ENCODE measurements around the gene DCTN2. TPM values are rescaled to one million over a fixed set of nuclear protein-coding genes. Genes with fewer than 3 reads are reported as not detected.

The DCTN2 gene
- total RNA-seq, 2 experiments from 2014 or later = 39.6 TPM

DNA sequence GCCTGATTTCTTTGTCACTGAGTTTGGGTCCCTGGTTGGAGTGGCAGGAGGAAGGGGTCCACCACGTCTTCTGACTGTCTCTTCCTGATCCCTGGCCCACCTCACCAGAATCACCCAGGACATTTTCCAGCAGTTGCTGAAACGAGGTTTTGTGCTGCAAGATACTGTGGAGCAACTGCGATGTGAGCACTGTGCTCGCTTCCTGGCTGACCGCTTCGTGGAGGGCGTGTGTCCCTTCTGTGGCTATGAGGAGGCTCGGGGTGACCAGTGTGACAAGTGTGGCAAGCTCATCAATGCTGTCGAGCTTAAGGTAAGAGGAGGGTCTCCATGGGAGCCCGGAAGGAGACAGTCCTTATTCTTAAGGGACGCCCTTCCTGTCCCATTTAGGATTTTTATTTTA, 46.8 kb downstream of the DCTN2 start:
- H3K27me3 Mint-ChIP-seq = no peaks in the 10 kb centered on the region
- peaks cover 9% of the 10 kb centered on the region for H3K4me1 Mint-ChIP-seq (ENCODE audit: low read depth)
- Histone ChIP-seq H3K36me3 (ENCODE audit: insufficient read depth, low read length) (peaks cover 68% of the 10 kb centered on the region), H3K27ac (ENCODE audit: low read depth in 1 of 2, low read length in 2 of 2) (no peak overlapping the region), H3K27me3 (ENCODE audit: control insufficient read depth in 1 of 2, insufficient read depth in 2 of 2, low read length in 2 of 2) (no peaks in the 10 kb centered on the region), H3K4me1 (ENCODE audit: insufficient read depth, low read length) (no peaks in the 10 kb centered on the region), H3K9me3 (ENCODE audit: control insufficient read depth in 1 of 2, insufficient read depth in 1 of 2, low read length in 2 of 2) (no peaks in the 10 kb centered on the region), H3K4me3 (ENCODE audit: low read length) (no peak overlapping the region)
- H3K36me3 Mint-ChIP-seq (ENCODE audit: low read depth) = peaks cover 85% of the 10 kb centered on the region
- ATAC-seq (ENCODE audit: poor library complexity) (no peak), DNase-seq (no peak)
- TF ChIP-seq, protein P1, sequence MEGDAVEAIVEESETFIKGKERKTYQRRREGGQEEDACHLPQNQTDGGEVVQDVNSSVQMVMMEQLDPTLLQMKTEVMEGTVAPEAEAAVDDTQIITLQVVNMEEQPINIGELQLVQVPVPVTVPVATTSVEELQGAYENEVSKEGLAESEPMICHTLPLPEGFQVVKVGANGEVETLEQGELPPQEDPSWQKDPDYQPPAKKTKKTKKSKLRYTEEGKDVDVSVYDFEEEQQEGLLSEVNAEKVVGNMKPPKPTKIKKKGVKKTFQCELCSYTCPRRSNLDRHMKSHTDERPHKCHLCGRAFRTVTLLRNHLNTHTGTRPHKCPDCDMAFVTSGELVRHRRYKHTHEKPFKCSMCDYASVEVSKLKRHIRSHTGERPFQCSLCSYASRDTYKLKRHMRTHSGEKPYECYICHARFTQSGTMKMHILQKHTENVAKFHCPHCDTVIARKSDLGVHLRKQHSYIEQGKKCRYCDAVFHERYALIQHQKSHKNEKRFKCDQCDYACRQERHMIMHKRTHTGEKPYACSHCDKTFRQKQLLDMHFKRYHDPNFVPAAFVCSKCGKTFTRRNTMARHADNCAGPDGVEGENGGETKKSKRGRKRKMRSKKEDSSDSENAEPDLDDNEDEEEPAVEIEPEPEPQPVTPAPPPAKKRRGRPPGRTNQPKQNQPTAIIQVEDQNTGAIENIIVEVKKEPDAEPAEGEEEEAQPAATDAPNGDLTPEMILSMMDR (IDR thresholded peaks at IDR 0.05) = no peak
- H3K4me3 Mint-ChIP-seq = no peak overlapping the region
- no peaks in the 10 kb centered on the region for H3K9me3 Mint-ChIP-seq
- ChIA-PET POLR2A (interaction anchor here (1.3 kb wide), 1 partner anchor 20 kb away, joined by 3 read pairs; no protein-coding TSS in a partner anchor), CTCF (interaction anchor here (1.4 kb wide), 1 partner anchor 41 kb away, joined by 5 read pairs; the partner anchor contains the start of gene GLI1)
- intact Hi-C loops (cut with DNase I, micrococcal nuclease) = no loop called here
- H3K27ac Mint-ChIP-seq = no peak overlapping the region

DNA sequence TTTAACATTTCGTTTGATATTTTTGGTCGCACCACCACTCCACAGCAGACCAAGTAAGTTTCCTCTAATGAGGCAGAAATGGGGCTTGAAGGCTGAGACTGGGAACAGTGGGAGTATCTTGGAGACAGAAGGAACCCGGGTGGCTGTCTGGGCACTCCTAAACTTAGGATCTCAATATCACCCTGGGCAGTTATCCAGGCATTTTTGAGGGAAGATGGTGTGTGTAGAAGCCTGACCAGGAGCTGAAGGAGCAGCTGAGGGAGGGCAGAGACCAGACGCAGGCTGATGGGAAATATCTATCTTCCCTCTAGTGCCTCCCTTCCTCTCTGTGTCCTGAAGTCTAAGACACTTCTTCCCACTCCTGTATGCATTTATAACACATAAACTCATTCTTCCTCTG, 48.4 kb downstream of the DCTN2 start:
- Mint-ChIP-seq H3K4me3 (no peak overlapping the region), H3K27me3 (no peaks in the 10 kb centered on the region), H3K9me3 (no peaks in the 10 kb centered on the region), H3K27ac (peak overlapping the region; percentile 9), H3K36me3 (ENCODE audit: low read depth) (peaks cover 75% of the 10 kb centered on the region), H3K4me1 (ENCODE audit: low read depth) (peaks cover 9% of the 10 kb centered on the region)
- H3K4me3 ChIP-seq (ENCODE audit: low read length) = no peak overlapping the region
- H3K27me3 ChIP-seq (ENCODE audit: control insufficient read depth in 1 of 2, insufficient read depth in 2 of 2, low read length in 2 of 2) = no peaks in the 10 kb centered on the region
- no peak overlapping the region for H3K27ac ChIP-seq (ENCODE audit: low read depth in 1 of 2, low read length in 2 of 2)
- DNase-seq (no peak), ATAC-seq (ENCODE audit: poor library complexity) (no peak)
- TF ChIP-seq, protein P1 (IDR thresholded peaks at IDR 0.05) = no peak
- peaks cover 53% of the 10 kb centered on the region for H3K36me3 ChIP-seq (ENCODE audit: insufficient read depth, low read length)
- POLR2A ChIA-PET = interaction anchor here (0.7 kb wide), 1 partner anchor 22 kb away, joined by 3 read pairs; no protein-coding TSS in a partner anchor
- CTCF ChIA-PET = interaction anchor here (1.4 kb wide), 1 partner anchor 39 kb away, joined by 5 read pairs; the partner anchor contains the start of gene GLI1
- H3K9me3 ChIP-seq (ENCODE audit: control insufficient read depth in 1 of 2, insufficient read depth in 1 of 2, low read length in 2 of 2) = no peaks in the 10 kb centered on the region
- intact Hi-C loops (cut with DNase I, micrococcal nuclease) = no loop called here
- H3K4me1 ChIP-seq (ENCODE audit: insufficient read depth, low read length) = no peaks in the 10 kb centered on the region

DNA sequence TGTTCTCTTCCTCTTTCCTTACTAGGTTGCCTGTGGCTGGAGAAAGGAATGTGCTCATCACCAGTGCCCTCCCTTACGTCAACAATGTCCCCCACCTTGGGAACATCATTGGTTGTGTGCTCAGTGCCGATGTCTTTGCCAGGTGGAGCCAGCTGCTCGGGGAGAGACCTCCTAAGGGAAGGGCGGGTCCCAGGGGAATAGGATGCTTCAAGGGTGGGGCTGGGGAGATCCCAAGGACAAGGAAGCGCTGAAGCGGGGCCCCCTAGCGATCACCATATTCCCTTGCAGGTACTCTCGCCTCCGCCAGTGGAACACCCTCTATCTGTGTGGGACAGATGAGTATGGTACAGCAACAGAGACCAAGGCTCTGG, 48.9 kb downstream of the DCTN2 start:
- Mint-ChIP-seq H3K9me3 (no peaks in the 10 kb centered on the region), H3K4me1 (ENCODE audit: low read depth) (peaks cover 9% of the 10 kb centered on the region), H3K36me3 (ENCODE audit: low read depth) (peaks cover 71% of the 10 kb centered on the region), H3K27me3 (no peaks in the 10 kb centered on the region), H3K27ac (no peak overlapping the region), H3K4me3 (no peak overlapping the region)
- H3K27me3 ChIP-seq (ENCODE audit: control insufficient read depth in 1 of 2, insufficient read depth in 2 of 2, low read length in 2 of 2) = no peaks in the 10 kb centered on the region
- no peak overlapping the region for H3K4me3 ChIP-seq (ENCODE audit: low read length)
- ATAC-seq (ENCODE audit: poor library complexity) (no peak), DNase-seq (no peak)
- intact Hi-C loops (cut with DNase I, micrococcal nuclease) = no loop called here
- H3K9me3 ChIP-seq (ENCODE audit: control insufficient read depth in 1 of 2, insufficient read depth in 1 of 2, low read length in 2 of 2) = no peaks in the 10 kb centered on the region
- H3K4me1 ChIP-seq (ENCODE audit: insufficient read depth, low read length) = no peaks in the 10 kb centered on the region
- CTCF ChIA-PET = interaction anchor here (0.9 kb wide), 1 partner anchor 39 kb away, joined by 3 read pairs; the partner anchor contains the start of gene GLI1
- peaks cover 53% of the 10 kb centered on the region for H3K36me3 ChIP-seq (ENCODE audit: insufficient read depth, low read length)
- no peak overlapping the region for H3K27ac ChIP-seq (ENCODE audit: low read depth in 1 of 2, low read length in 2 of 2)
- TF ChIP-seq, protein P1 (IDR thresholded peaks at IDR 0.05) = no peak
- POLR2A ChIA-PET = no interaction called here
